GM12878 (cell line): ENCODE measurements around the gene STRBP. TPM values are rescaled to one million over a fixed set of nuclear protein-coding genes. Genes with fewer than 3 reads are reported as not detected.

Source experiments
- ATAC-seq: fragments of 200-7000 bp; cut with Tn5 transposase; 3 replicates; pipeline ENCODE4 v1.9.1; 2020; ENCODE audit warnings: mild to moderate bottlenecking, moderate library complexity
- BruUV-seq: library from RNA; stranded (reverse); fragments of 400-500 nt; replicated peaks from 2 replicates; lab custom pipeline; 2021; lab: Mats Ljungman, UMichigan
- CTCF ChIA-PET: fragments of 300-600 bp; sonication (Branson Sonifier 250); formaldehyde crosslinking; extraction: SDS; loops from one replicate; lab custom pipeline; 2021; ENCODE audit warnings: inconsistent platforms; lab: Yijun Ruan, JAX
- POLR2A ChIA-PET: fragments of 350-600 bp; formaldehyde crosslinking; extraction: SDS; loops from one replicate; lab custom pipeline; 2021; ENCODE audit warnings: inconsistent platforms; lab: Charles Lee
- RAD21 ChIA-PET: fragments of 300-600 bp; sonication (Branson Sonifier 250); formaldehyde crosslinking; loops from one replicate; lab custom pipeline; 2023; ENCODE audit warnings: antibody characterized with exemption; ENCODE audit not compliant: unreplicated experiment; lab: Charles Lee
- SMC1A ChIA-PET: fragments of 300-600 bp; sonication (Branson Sonifier 250); formaldehyde crosslinking; loops from one replicate; lab custom pipeline; 2023; ENCODE audit not compliant: unreplicated experiment, uncharacterized antibody; lab: Charles Lee
- DNase-seq: peaks from one replicate; pipeline ENCODE4 v3.0.0-alpha.2; 2011; ENCODE audit warnings: low read depth, low spot score
- FAIRE-seq: peaks from 3 replicates; lab custom pipeline; 2011; peaks lifted over from hg19 to GRCh38; lab: Jason Lieb, UNC
- H2AFZ ChIP-seq: 2 replicates; pipeline ENCODE4 v1.6.0; 2011; ENCODE audit warnings: low read depth, low read length, control low read depth; ENCODE audit not compliant: control insufficient read depth
- H3K27ac ChIP-seq: 2 replicates; pipeline ENCODE4 v1.5.1; 2011; ENCODE audit warnings: control low read depth; ENCODE audit not compliant: control insufficient read depth, insufficient read depth
- H3K27me3 ChIP-seq, 2 experiments: replicated peaks in 1 of 2; 2 replicates each; pipeline versions ENCODE4 v1.6.0 to v1.6.1; 2011; ENCODE audit warnings: low read length in 1 of 2; ENCODE audit not compliant: control insufficient read depth in 2 of 2, insufficient read depth in 2 of 2
- H3K36me3 ChIP-seq, 2 experiments: 2 replicates each; pipeline ENCODE4 v1.5.1; 2011; ENCODE audit warnings: low read length in 1 of 2; ENCODE audit not compliant: control insufficient read depth in 2 of 2, insufficient read depth in 2 of 2
- H3K4me1 ChIP-seq: 2 replicates; pipeline ENCODE4 v1.6.1; 2011; ENCODE audit warnings: mild to moderate bottlenecking, low read length, moderate library complexity, mixed read lengths; ENCODE audit not compliant: control insufficient read depth, insufficient read depth
- H3K4me2 ChIP-seq: 2 replicates; pipeline ENCODE4 v1.6.0; 2011; ENCODE audit warnings: control low read depth; ENCODE audit not compliant: control insufficient read depth, insufficient read depth
- H3K4me3 ChIP-seq: fragments of 200-600 bp; sonication (generic); 2 replicates; pipeline ENCODE4 v1.5.1; 2016
- H3K79me2 ChIP-seq: 2 replicates; pipeline ENCODE4 v1.6.0; 2011; ENCODE audit warnings: low read length; ENCODE audit not compliant: control insufficient read depth, insufficient read depth
- H3K9ac ChIP-seq: 2 replicates; pipeline ENCODE4 v1.8.0; 2011; ENCODE audit warnings: low read length, control low read depth, mixed read lengths; ENCODE audit not compliant: control insufficient read depth, insufficient read depth
- H3K9me3 ChIP-seq: replicated peaks from 3 replicates; pipeline ENCODE4 v1.5.1; 2011; ENCODE audit warnings: mild to moderate bottlenecking, low read length; ENCODE audit not compliant: control insufficient read depth, insufficient read depth
- H4K20me1 ChIP-seq: 2 replicates; pipeline ENCODE4 v1.6.0; 2011; ENCODE audit not compliant: control insufficient read depth, insufficient read depth
- CBX5 ChIP-seq: sonication (generic); IDR thresholded peaks from 2 replicates; pipeline ENCODE4 v1.6.1; 2016; ENCODE audit warnings: low read depth, moderate library complexity, mild to moderate bottlenecking, inconsistent platforms
- CTCF ChIP-seq, 3 experiments: IDR thresholded peaks in 2 of 3; conservative IDR thresholded peaks in 1 of 3; 2 replicates each; pipeline ENCODE4 v1.5.1; 2011; ENCODE audit warnings: low read depth in 3 of 3, low read length in 3 of 3, mild to moderate bottlenecking in 3 of 3, control low read depth in 2 of 3, moderate library complexity in 2 of 3, inconsistent platforms in 1 of 3, mixed read lengths in 1 of 3; ENCODE audit not compliant: control insufficient read depth in 2 of 3, insufficient read depth in 1 of 3; ENCODE audit errors: extremely low read depth in 1 of 3
- EP300 ChIP-seq, 2 experiments: fragments of 150-350 bp in 1 of 2; IDR thresholded peaks; 2 replicates each; pipeline ENCODE4 v1.6.1; 2011 to 2012; ENCODE audit warnings: low read depth in 2 of 2, low read length in 2 of 2, borderline replicate concordance in 1 of 2, improper control_type of control experiment in 1 of 2, inconsistent platforms in 1 of 2; ENCODE audit not compliant: control insufficient read depth in 1 of 2
- GABPA ChIP-seq: IDR thresholded peaks from 2 replicates; pipeline ENCODE4 v1.6.1; 2014; ENCODE audit warnings: antibody characterized with exemption, low read depth, mild to moderate bottlenecking, inconsistent platforms
- IRF4 ChIP-seq: IDR thresholded peaks from 2 replicates; pipeline ENCODE4 v1.6.1; 2011; ENCODE audit warnings: low read depth, low read length
- MLLT1 ChIP-seq: fragments of 450-650 bp; IDR thresholded peaks from 2 replicates; pipeline ENCODE4 v1.6.1; 2016; ENCODE audit warnings: mild to moderate bottlenecking
- MXI1 ChIP-seq: fragments of 150-350 bp; IDR thresholded peaks from 2 replicates; pipeline ENCODE4 v1.6.1; 2011; ENCODE audit warnings: low read depth, mild to moderate bottlenecking, inconsistent platforms, low read length, improper control_type of control experiment
- NR2C2 ChIP-seq: IDR thresholded peaks from 2 replicates; pipeline ENCODE4 v1.6.1; 2011; ENCODE audit warnings: borderline replicate concordance, low read depth; ENCODE audit not compliant: control insufficient read depth, insufficient read length
- RAD51 ChIP-seq: fragments of 450-650 bp; IDR thresholded peaks from 2 replicates; pipeline ENCODE4 v1.6.1; 2016; ENCODE audit warnings: moderate library complexity, mild to moderate bottlenecking, inconsistent platforms
- SREBF2 ChIP-seq: IDR thresholded peaks from 2 replicates; pipeline ENCODE4 v1.6.1; 2012; ENCODE audit warnings: mild to moderate bottlenecking, low read length
- STAT3 ChIP-seq: IDR thresholded peaks from 2 replicates; pipeline ENCODE4 v1.6.1; 2011; ENCODE audit warnings: low read depth, low read length, improper control_type of control experiment
- TAF1 ChIP-seq: IDR thresholded peaks from 2 replicates; pipeline ENCODE4 v1.6.1; 2011; ENCODE audit warnings: mild to moderate bottlenecking, low read depth, low read length, borderline replicate concordance
- WRNIP1 ChIP-seq: IDR thresholded peaks from 2 replicates; pipeline ENCODE4 v1.6.1; 2011; ENCODE audit warnings: low read depth, low read length, improper control_type of control experiment, borderline replicate concordance
- ZNF384 ChIP-seq: IDR thresholded peaks from 2 replicates; pipeline ENCODE4 v1.6.1; 2012; ENCODE audit warnings: low read depth, mild to moderate bottlenecking, low read length, improper control_type of control experiment, borderline replicate concordance
- WGBS: methylation state at CpG from one replicate; pipeline ENCODE4 v1.1.6; 2016; ENCODE audit warnings: low lambda C conversion rate; ENCODE audit not compliant: insufficient replicate concordance, insufficient coverage; ENCODE audit errors: missing lambda C conversion rate; 5-methylcytosine and 5-hydroxymethylcytosine counted together
- in situ Hi-C: fragments of 300-500 bp; cut with MboI; formaldehyde crosslinking; loops from 9 replicates; pipeline ENCODE4 v1.14.3; 2018; ENCODE audit warnings: mixed read lengths
- intact Hi-C: fragments of 100-400 bp; cut with micrococcal nuclease; formaldehyde crosslinking; loops from one replicate; pipeline ENCODE4 v1.14.2; 2022; ENCODE audit not compliant: unreplicated experiment
- polyA plus RNA-seq, 11 experiments: library from polyadenylated mRNA; depleted of rRNA in 4 of 11; unstranded in 6 of 11; stranded (reverse) in 5 of 11; fragments of >200 nt; fragmentation: Nextera tagmentation in 4 of 11; fragmentation: Illumina TruSeq in 1 of 11; extraction: Ambion mirVana in 4 of 11; extraction: Trizol in 1 of 11; gene quantifications; 1 replicate in 1 of 11; 2 replicates in 10 of 11; pipeline versions ENCODE4 v1.2.1 to v1.2.3, GENCODE V29; 2011 to 2016; ENCODE audit warnings: inconsistent platforms in 2 of 11, missing spikeins in 2 of 11, low read depth in 1 of 11
- total RNA-seq, 4 experiments: library from RNA; depleted of rRNA in 3 of 4; stranded (reverse); fragments of >200 nt in 3 of 4; fragmentation: Illumina TruSeq in 1 of 4; extraction: Trizol in 1 of 4; gene quantifications; 2 replicates each; pipeline versions ENCODE4 v1.2.1 to v1.2.3, GENCODE V29; 2013 to 2021
- TF ChIP-seq, protein P1 (sequence below): fragments of 450-650 bp; conservative IDR thresholded peaks from 2 replicates; pipeline ENCODE4 v1.6.1; 2017; ENCODE audit warnings: mild to moderate bottlenecking, moderate library complexity
- TF ChIP-seq, protein P2 (sequence below): IDR thresholded peaks from 2 replicates; pipeline ENCODE4 v1.6.1; 2011; ENCODE audit warnings: borderline replicate concordance, low read depth, mild to moderate bottlenecking, moderate library complexity, mixed read lengths, low read length; ENCODE audit not compliant: insufficient read depth; ENCODE audit errors: extremely low read length

STRBP gene
- total and polyA plus RNA-seq, 10 of the 15 experiments (the other 5 are each of a cell fraction or from before 2014, with no cell fraction given) = 31.0 to 96.8 (median 71.4) TPM

DNA sequence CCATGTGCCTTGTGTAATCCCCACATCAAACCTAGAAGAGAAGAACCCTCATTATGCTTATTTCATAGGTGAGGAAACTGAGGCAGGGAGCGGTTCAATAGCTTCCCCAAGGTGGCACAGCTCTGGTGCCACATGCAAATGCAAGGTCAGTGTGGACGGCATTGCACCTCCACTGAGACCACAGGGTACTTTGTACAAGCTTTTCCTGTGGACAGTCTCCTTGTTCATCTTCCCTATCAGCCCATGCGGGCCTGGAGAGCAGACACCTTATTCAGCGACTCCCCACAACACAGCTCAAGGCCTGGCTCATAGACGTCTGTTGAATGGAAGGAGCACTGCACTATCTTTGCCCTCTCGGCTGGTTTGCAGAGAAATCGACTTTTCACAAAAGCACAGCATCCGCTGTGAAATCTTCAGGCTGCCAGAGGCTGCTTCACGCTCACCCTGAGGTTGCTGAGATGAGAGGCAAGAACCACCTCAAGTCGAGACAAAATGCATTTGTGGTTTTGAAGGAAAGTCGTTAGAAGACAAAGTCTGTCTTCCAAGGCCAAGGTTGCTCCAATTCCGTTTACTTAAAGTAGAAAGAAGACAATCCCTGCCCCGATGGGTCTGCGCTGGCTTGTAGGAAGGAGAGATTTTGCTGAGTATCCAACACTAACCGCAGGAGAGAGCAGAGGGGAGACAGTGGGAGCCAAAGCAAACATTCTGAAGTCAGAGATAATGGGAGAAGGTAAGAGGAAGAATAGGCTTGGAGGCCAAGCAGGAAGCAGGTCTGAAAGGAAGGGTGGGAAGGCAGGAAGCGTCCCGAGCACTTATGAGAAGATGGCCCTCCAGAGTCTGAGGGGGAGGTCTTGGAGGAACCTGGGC, 34.2 kb upstream of the STRBP start:
- H3K27ac ChIP-seq = no peak overlapping the region

More for the DNA sequence above, 34.2 kb upstream of the STRBP start:
- Histone ChIP-seq H3K4me1 (peaks cover 4% of the 10 kb centered on the region), H3K36me3 (no peaks in the 10 kb centered on the region), H3K27me3 (no peaks in the 10 kb centered on the region; a peak in 1 of 4 replicates), H4K20me1 (no peaks in the 10 kb centered on the region), H3K4me2 (no peak overlapping the region), H2AFZ (no peak overlapping the region), H3K4me3 (no peak overlapping the region), H3K79me2 (no peaks in the 10 kb centered on the region), H3K9me3 (no peaks in the 10 kb centered on the region), H3K9ac (no peak overlapping the region)
- SMC1A ChIA-PET = no interaction called here
- RAD21 ChIA-PET = no interaction called here
- DNase-seq (no peak), ATAC-seq (no peak), FAIRE-seq (no peak)
- in situ Hi-C loops (no loop called here), intact Hi-C loops (no loop called here)
- BruUV-seq = no TSS peak
- POLR2A ChIA-PET = no interaction called here
- CTCF ChIA-PET = no interaction called here
- TF ChIP-seq TAF1 (no peak), WRNIP1 (no peak), NR2C2 (no peak), EP300 (IDR thresholded peaks at IDR 0.05; ENCODE audit: borderline replicate concordance in 1 of 2, control insufficient read depth in 1 of 2, low read depth in 2 of 2, low read length in 2 of 2) (no peak), IRF4 (no peak), CTCF (IDR thresholded peaks at IDR 0.05 in 2 of 3, conservative IDR thresholded peaks at IDR 0.05 in 1 of 3; ENCODE audit: control insufficient read depth in 2 of 3, extremely low read depth in 1 of 3, insufficient read depth in 1 of 3, low read depth in 3 of 3, low read length in 3 of 3) (no peak), SREBF2 (no peak), ZNF384 (no peak), GABPA (no peak), CBX5 (no peak), MXI1 (no peak), STAT3 (no peak), MLLT1 (no peak), RAD51 (no peak)
- TF ChIP-seq, protein P1, sequence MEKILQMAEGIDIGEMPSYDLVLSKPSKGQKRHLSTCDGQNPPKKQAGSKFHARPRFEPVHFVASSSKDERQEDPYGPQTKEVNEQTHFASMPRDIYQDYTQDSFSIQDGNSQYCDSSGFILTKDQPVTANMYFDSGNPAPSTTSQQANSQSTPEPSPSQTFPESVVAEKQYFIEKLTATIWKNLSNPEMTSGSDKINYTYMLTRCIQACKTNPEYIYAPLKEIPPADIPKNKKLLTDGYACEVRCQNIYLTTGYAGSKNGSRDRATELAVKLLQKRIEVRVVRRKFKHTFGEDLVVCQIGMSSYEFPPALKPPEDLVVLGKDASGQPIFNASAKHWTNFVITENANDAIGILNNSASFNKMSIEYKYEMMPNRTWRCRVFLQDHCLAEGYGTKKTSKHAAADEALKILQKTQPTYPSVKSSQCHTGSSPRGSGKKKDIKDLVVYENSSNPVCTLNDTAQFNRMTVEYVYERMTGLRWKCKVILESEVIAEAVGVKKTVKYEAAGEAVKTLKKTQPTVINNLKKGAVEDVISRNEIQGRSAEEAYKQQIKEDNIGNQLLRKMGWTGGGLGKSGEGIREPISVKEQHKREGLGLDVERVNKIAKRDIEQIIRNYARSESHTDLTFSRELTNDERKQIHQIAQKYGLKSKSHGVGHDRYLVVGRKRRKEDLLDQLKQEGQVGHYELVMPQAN = no peak
- TF ChIP-seq, protein P2, sequence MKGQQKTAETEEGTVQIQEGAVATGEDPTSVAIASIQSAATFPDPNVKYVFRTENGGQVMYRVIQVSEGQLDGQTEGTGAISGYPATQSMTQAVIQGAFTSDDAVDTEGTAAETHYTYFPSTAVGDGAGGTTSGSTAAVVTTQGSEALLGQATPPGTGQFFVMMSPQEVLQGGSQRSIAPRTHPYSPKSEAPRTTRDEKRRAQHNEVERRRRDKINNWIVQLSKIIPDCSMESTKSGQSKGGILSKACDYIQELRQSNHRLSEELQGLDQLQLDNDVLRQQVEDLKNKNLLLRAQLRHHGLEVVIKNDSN = no peak
- 63% methylated on average over 17 of the region's 17 CpGs for WGBS
